Measurements from ENCODE around the gene GOLGA8A.
"Not testable (repeated sequence)": the region's sequence is repeated elsewhere in the genome, so short reads cannot be mapped to it uniquely, and the experiment has no call there.

Gene GOLGA8A

GRCh38 chr15:34409511-34409910 is 28.1 kb downstream of the GOLGA8A start:
- no CpG with 5 or more reads among the region's 19 CpGs for WGBS, 2 experiments (ENCODE audit: insufficient coverage in 2 of 2)
- not testable (repeated sequence) for H3K4me1 ChIP-seq (ENCODE audit: control insufficient read depth, insufficient read depth, low read length, poor library complexity, severe bottlenecking); H3K9me3 ChIP-seq (ENCODE audit: control insufficient read depth, low read length); H3K4me3 ChIP-seq (ENCODE audit: extremely low read depth, insufficient read depth, low read length, poor library complexity, severe bottlenecking); H3K27ac ChIP-seq (ENCODE audit: low read depth, low read length, severe bottlenecking); H3K36me3 ChIP-seq (ENCODE audit: control insufficient read depth, insufficient read depth, low read length)

DNA sequence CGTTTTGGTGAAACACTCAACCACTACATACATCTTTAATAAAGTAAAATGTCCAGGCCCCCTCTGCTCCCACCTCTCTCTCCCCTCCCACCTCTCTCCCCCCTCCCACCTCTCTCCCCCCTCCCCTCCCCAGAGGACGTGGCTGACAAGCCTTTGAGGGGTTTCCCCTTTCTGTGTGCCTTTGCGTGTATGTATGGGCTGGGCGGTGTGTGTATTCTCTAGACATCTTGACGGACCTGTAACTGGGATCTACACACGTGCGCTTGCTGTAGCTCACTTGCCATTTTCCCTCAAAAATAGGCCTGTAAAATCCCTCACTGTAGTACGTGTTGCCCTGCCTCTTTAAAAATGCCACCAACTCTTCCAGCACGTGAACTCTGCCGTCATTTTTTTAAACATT is 28.6 kb downstream of the GOLGA8A start:
- H3K4me3 ChIP-seq (ENCODE audit: extremely low read depth, insufficient read depth, low read length, poor library complexity, severe bottlenecking); H3K36me3 ChIP-seq (ENCODE audit: control insufficient read depth, insufficient read depth, low read length); H3K27ac ChIP-seq (ENCODE audit: low read depth, low read length, severe bottlenecking); H3K4me1 ChIP-seq (ENCODE audit: control insufficient read depth, insufficient read depth, low read length, poor library complexity, severe bottlenecking); H3K9me3 ChIP-seq (ENCODE audit: control insufficient read depth, low read length): not testable (repeated sequence)
- no CpG with 5 or more reads among the region's 10 CpGs for WGBS, 2 experiments (ENCODE audit: insufficient coverage in 2 of 2)

- not testable (repeated sequence) for H3K9me3 ChIP-seq (ENCODE audit: control insufficient read depth, low read length); H3K36me3 ChIP-seq (ENCODE audit: control insufficient read depth, insufficient read depth, low read length); H3K4me1 ChIP-seq (ENCODE audit: control insufficient read depth, insufficient read depth, low read length, poor library complexity, severe bottlenecking); H3K27ac ChIP-seq (ENCODE audit: low read depth, low read length, severe bottlenecking); H3K4me3 ChIP-seq (ENCODE audit: extremely low read depth, insufficient read depth, low read length, poor library complexity, severe bottlenecking)
- WGBS, 2 experiments (ENCODE audit: insufficient coverage in 2 of 2), result no CpG with 5 or more reads among the region's 3 CpGs
Measured at GRCh38 chr15:34403899-34404298, 33.7 kb downstream of the GOLGA8A start.

DNA sequence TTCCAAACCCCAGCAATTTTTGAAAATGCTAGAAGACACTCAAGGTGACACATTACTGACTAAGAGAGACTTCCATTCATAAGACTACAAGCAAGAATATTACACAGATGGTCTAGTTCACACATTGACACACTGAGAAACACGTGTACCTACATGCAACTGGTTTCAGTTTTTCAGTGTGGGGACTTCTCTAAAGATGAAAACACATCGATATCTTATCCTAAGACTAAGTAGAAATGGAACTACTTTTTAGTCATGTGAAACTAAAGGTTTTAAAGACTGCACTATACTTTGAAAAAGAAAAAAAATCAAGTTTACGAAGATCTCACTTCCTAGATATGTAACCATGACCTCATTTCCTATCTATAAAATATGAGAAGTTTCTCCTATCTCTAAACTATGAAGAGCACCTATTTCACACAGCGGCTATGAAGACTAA is 34.4 kb downstream of the GOLGA8A start:
- not testable (repeated sequence) for H3K27ac ChIP-seq (ENCODE audit: low read depth, low read length, severe bottlenecking); H3K36me3 ChIP-seq (ENCODE audit: control insufficient read depth, insufficient read depth, low read length); H3K4me1 ChIP-seq (ENCODE audit: control insufficient read depth, insufficient read depth, low read length, poor library complexity, severe bottlenecking); H3K9me3 ChIP-seq (ENCODE audit: control insufficient read depth, low read length); H3K4me3 ChIP-seq (ENCODE audit: extremely low read depth, insufficient read depth, low read length, poor library complexity, severe bottlenecking)
- no CpG with 5 or more reads among the region's 4 CpGs for WGBS, 2 experiments (ENCODE audit: insufficient coverage in 2 of 2)

- not testable (repeated sequence) for H3K4me3 ChIP-seq (ENCODE audit: extremely low read depth, insufficient read depth, low read length, poor library complexity, severe bottlenecking); H3K36me3 ChIP-seq (ENCODE audit: control insufficient read depth, insufficient read depth, low read length); H3K9me3 ChIP-seq (ENCODE audit: control insufficient read depth, low read length); H3K4me1 ChIP-seq (ENCODE audit: control insufficient read depth, insufficient read depth, low read length, poor library complexity, severe bottlenecking); H3K27ac ChIP-seq (ENCODE audit: low read depth, low read length, severe bottlenecking)
- no CpG with 5 or more reads among the region's 6 CpGs for WGBS, 2 experiments (ENCODE audit: insufficient coverage in 2 of 2)
Measured at GRCh38 chr15:34397637-34398259, 39.9 kb downstream of the GOLGA8A start.

DNA sequence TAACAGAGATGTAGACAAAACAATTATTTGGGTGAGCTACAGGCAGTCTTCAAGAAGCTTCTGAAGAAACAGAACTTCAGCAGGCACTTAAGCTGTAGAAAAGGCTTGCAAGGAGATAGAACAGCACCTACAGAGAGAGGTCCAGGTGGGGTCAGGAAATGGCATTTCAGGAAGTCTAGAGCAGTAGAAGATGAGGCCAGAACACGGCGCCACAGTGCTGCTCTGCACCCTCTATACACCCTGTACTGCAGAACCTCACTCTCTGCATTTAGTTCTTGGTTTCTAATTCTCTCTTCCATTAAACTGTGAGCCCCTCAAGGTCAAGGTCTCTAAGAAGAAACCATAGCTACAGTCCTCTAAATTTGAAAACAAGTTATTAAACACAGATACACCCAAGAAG is 44.6 kb downstream of the GOLGA8A start:
- not testable (repeated sequence) for H3K4me1 ChIP-seq (ENCODE audit: control insufficient read depth, insufficient read depth, low read length, poor library complexity, severe bottlenecking); H3K36me3 ChIP-seq (ENCODE audit: control insufficient read depth, insufficient read depth, low read length); H3K4me3 ChIP-seq (ENCODE audit: extremely low read depth, insufficient read depth, low read length, poor library complexity, severe bottlenecking); H3K9me3 ChIP-seq (ENCODE audit: control insufficient read depth, low read length); H3K27ac ChIP-seq (ENCODE audit: low read depth, low read length, severe bottlenecking)
- WGBS, 2 experiments (ENCODE audit: insufficient coverage in 2 of 2), result no CpG with 5 or more reads among the region's 2 CpGs

GRCh38 chr15:34389594-34390086 is 48.0 kb downstream of the GOLGA8A start:
- H3K4me1 ChIP-seq (ENCODE audit: control insufficient read depth, insufficient read depth, low read length, poor library complexity, severe bottlenecking); H3K9me3 ChIP-seq (ENCODE audit: control insufficient read depth, low read length); H3K36me3 ChIP-seq (ENCODE audit: control insufficient read depth, insufficient read depth, low read length); H3K27ac ChIP-seq (ENCODE audit: low read depth, low read length, severe bottlenecking); H3K4me3 ChIP-seq (ENCODE audit: extremely low read depth, insufficient read depth, low read length, poor library complexity, severe bottlenecking): not testable (repeated sequence)
- no CpG with 5 or more reads among the region's 16 CpGs for WGBS, 2 experiments (ENCODE audit: insufficient coverage in 2 of 2)
